Measurements from ENCODE around the gene CSHL1. TPM values are rescaled to one million over a fixed set of nuclear protein-coding genes. Genes with fewer than 3 reads are reported as not detected.
A peak's percentile ranks its signal among the peaks of the same experiment; 100 is the strongest.
"Not testable (repeated sequence)": the region's sequence is repeated elsewhere in the genome, so short reads cannot be mapped to it uniquely, and the experiment has no call there.

Gene CSHL1
- total RNA-seq, 4 donors from 2014 or later, result not detected

DNA sequence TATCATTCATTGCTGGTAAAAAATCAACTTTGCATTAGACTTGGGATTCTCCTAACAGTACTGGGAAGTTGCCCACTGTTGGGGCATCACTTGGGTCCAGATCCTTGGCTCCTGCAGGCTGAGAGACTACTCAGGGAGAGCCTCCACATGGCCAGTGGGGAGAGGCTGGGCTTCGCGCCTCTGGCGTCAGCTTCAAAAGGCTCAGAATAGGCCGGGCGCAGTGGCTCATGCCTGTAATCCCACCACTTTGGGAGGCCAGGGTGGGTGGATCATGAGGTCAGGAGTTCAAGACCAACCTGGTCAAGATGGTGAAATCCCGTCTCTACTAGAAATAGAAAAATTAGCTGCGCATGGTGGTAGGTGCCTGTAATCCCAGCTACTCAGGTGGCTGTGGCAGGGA, 3.4 kb upstream of the CSHL1 start:
- Histone ChIP-seq H3K36me3 (no peaks in the 10 kb centered on the region), H3K9me3 (no peaks in the 10 kb centered on the region), H3K4me1 (no peaks in the 10 kb centered on the region), H3K27me3 (no peaks in the 10 kb centered on the region), H3K4me3 (no peak overlapping the region), H3K27ac (no peak overlapping the region)
- no peak for DNase-seq
- TF ChIP-seq, protein P1, sequence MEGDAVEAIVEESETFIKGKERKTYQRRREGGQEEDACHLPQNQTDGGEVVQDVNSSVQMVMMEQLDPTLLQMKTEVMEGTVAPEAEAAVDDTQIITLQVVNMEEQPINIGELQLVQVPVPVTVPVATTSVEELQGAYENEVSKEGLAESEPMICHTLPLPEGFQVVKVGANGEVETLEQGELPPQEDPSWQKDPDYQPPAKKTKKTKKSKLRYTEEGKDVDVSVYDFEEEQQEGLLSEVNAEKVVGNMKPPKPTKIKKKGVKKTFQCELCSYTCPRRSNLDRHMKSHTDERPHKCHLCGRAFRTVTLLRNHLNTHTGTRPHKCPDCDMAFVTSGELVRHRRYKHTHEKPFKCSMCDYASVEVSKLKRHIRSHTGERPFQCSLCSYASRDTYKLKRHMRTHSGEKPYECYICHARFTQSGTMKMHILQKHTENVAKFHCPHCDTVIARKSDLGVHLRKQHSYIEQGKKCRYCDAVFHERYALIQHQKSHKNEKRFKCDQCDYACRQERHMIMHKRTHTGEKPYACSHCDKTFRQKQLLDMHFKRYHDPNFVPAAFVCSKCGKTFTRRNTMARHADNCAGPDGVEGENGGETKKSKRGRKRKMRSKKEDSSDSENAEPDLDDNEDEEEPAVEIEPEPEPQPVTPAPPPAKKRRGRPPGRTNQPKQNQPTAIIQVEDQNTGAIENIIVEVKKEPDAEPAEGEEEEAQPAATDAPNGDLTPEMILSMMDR (IDR thresholded peaks at IDR 0.05), result no peak
- TF ChIP-seq POLR2A (IDR thresholded peaks at IDR 0.05), result no peak

DNA sequence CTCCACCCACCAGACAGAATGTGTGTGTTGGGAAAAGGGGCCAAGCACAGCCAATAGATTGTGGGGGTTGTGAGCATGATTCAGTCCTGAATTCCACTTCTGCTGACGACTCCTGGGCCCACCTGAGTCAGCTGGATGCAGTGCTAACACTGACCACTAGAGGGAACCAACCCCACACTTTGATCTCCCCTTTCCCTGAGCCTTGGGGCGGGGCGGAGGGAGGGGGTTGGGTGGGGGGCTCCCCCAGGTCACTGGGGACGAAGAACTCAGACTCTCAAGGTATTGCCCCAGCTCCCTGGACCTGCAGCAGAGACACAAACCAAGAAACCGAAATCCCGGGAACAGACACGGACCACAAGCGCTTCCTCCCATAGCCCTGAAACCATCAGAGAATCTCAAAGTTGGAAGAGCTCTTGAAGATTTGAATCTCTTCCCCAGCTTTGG, 621 bp upstream of the CSHL1 start:
- no peaks in the 10 kb centered on the region for H3K9me3 ChIP-seq
- TF ChIP-seq, protein P1 (IDR thresholded peaks at IDR 0.05), result peak; percentile 52 to 91 (median 56)
- TF ChIP-seq POLR2A (IDR thresholded peaks at IDR 0.05), result no peak
- no peak overlapping the region for H3K27ac ChIP-seq
- peak in 2 of 3 donors; percentile 56 to 77 for DNase-seq
- H3K36me3 ChIP-seq, result no peaks in the 10 kb centered on the region
- no peaks in the 10 kb centered on the region for H3K4me1 ChIP-seq
- H3K4me3 ChIP-seq, result no peak overlapping the region
- H3K27me3 ChIP-seq, result no peaks in the 10 kb centered on the region

DNA sequence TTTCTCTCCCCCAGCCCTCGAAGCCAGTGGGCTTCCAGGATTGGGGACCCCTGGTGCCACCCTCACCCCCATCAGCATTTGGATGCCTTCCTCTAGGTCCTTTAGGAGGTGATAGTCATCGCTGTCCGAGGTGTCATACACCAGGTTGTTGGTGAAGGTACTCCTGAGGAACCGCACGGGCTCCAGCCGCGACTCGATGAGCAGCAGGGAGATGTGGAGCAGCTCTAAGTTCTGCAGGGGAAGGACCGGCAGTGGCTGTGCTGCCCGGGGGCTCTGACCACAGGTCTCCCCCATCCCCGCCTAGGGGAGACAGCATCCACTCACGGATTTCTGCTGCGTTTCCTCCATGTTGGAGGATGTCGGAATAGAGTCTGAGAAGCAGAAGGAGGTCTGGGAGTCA, 962 bp downstream of the CSHL1 start:
- H3K4me3 ChIP-seq, result no peak overlapping the region

DNA sequence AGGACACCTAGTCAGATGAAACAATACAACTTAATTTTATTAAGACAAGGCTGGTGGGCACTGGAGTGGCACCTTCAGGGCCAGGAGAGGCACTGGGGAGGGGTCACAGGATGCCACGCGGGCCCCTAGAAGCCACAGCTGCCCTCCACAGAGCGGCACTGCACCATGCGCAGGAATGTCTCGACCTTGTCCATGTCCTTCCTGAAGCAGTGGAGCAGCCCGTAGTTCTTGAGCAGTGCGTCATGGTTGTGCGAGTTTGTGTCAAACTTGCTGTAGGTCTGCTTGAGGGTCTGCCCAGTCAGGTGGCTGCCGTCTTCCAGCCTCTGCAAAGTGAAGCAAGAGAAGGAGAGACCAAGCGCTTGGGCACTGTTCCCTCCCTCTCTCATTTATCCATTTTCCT, 1.5 kb downstream of the CSHL1 start:
- not testable (repeated sequence) for DNase-seq, H3K4me3 ChIP-seq, H3K9me3 ChIP-seq, H3K27me3 ChIP-seq, H3K4me1 ChIP-seq, H3K27ac ChIP-seq, H3K36me3 ChIP-seq

More for the DNA sequence above, 962 bp downstream of the CSHL1 start:
- no peak for DNase-seq
- Histone ChIP-seq H3K9me3 (no peaks in the 10 kb centered on the region), H3K36me3 (no peaks in the 10 kb centered on the region), H3K27me3 (no peaks in the 10 kb centered on the region), H3K27ac (no peak overlapping the region), H3K4me1 (no peaks in the 10 kb centered on the region)
- TF ChIP-seq, protein P1 (IDR thresholded peaks at IDR 0.05), result no peak
- no peak for TF ChIP-seq POLR2A (IDR thresholded peaks at IDR 0.05)

DNA sequence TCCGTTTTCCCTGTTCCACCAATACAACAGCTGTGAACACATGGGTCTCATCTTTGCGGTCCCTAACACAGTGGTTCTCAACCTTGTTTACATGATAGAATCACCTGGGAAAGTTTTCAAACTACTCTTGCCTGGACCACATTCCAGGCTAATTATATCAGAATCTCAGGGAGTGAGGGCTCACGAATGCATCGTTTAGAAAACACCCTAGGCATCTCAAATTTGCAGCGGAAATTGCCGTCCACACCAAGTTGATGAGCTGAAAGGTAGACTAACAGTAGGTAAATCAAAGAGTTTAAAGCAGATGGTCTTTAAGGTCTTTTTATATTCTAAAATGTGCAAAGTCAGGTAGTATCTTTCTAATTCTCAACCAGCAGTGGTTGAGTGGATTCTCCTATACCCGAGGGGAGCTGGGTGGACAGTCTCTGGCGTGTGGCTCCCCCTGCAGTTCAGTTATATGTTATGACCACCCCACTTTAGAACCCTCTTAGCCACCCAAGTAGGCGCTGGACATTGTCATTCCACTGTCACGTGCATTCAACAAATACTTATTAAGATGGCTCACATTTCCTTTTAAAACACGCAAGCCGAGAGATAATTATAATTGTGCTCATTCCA, 3.8 kb downstream of the CSHL1 start:
- not testable (repeated sequence) for H3K4me3 ChIP-seq, DNase-seq

DNA sequence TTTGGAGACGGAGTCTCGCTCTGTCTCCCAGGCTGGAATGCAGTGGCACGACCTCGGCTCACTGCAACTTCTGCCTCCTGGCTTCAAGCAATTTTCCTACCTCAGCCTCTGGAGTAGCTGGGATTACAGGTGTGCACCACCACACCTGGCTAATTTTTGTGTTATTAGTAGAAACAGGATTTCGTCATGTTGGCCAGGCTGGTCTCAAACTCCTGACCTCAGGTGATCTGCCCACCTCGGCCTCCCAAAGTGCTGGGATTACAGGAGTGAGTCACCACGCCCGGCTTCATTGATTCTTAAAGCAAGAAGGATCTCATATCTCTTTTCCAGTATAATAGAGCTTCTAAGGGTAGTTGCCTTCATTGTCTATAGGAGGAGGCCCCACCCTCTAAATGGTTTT, 6.3 kb downstream of the CSHL1 start:
- DNase-seq, H3K27ac ChIP-seq: not testable (repeated sequence)

More for the DNA sequence above, 3.8 kb downstream of the CSHL1 start:
- H3K4me1 ChIP-seq, H3K27ac ChIP-seq, H3K9me3 ChIP-seq, H3K27me3 ChIP-seq, H3K36me3 ChIP-seq: not testable (repeated sequence)

DNA sequence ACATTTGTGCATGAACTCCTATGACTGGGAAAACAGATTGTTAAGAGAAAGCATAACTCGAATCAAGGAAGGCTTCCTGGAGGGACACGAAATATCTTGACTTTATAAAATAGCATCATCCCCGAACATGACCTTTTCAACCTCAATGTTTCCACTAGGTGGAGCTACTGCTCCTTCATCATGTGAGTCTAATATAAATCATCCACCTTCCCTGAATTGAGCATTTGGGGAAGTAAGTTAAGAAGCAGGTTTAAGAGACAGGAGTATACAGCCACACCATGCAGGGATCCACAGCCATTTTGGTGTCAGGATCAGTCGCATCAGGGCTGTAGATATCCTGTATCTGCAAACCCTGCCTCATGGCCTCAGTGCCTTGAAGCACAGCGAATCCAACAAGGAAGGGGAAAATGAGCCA, 7.3 kb downstream of the CSHL1 start:
- not testable (repeated sequence) for H3K4me3 ChIP-seq, H3K36me3 ChIP-seq, H3K4me1 ChIP-seq, H3K9me3 ChIP-seq, H3K27me3 ChIP-seq, H3K27ac ChIP-seq
- peak in 1 of 3 donors; percentile 39 for DNase-seq
- TF ChIP-seq, protein P1 (IDR thresholded peaks at IDR 0.05), result peak; percentile 21 to 46 (median 35)

More for the DNA sequence above, 6.3 kb downstream of the CSHL1 start:
- not testable (repeated sequence) for H3K4me3 ChIP-seq, H3K36me3 ChIP-seq, H3K27me3 ChIP-seq, H3K9me3 ChIP-seq, H3K4me1 ChIP-seq

DNA sequence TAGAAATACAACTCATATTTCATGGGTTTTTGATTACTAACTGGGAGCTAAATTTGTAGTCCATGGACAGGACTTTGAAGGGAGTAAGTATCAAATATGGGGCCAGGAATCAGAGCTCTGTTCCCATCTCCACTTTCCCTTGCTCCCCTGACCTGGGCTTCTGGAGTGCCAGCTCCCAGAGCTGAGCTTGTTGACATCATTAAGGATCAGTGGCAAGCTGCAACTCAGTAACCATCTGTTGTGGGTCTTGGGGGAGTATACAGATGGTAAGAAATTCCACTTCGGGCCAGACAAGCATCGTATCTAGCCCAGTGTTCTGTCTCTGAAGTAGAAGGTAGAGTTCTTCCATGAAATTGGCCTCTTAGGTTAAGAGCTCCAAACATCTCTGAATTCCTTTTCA, 9.1 kb downstream of the CSHL1 start:
- H3K9me3 ChIP-seq, H3K4me3 ChIP-seq, H3K27ac ChIP-seq, DNase-seq, H3K27me3 ChIP-seq, H3K4me1 ChIP-seq, H3K36me3 ChIP-seq: not testable (repeated sequence)

DNA sequence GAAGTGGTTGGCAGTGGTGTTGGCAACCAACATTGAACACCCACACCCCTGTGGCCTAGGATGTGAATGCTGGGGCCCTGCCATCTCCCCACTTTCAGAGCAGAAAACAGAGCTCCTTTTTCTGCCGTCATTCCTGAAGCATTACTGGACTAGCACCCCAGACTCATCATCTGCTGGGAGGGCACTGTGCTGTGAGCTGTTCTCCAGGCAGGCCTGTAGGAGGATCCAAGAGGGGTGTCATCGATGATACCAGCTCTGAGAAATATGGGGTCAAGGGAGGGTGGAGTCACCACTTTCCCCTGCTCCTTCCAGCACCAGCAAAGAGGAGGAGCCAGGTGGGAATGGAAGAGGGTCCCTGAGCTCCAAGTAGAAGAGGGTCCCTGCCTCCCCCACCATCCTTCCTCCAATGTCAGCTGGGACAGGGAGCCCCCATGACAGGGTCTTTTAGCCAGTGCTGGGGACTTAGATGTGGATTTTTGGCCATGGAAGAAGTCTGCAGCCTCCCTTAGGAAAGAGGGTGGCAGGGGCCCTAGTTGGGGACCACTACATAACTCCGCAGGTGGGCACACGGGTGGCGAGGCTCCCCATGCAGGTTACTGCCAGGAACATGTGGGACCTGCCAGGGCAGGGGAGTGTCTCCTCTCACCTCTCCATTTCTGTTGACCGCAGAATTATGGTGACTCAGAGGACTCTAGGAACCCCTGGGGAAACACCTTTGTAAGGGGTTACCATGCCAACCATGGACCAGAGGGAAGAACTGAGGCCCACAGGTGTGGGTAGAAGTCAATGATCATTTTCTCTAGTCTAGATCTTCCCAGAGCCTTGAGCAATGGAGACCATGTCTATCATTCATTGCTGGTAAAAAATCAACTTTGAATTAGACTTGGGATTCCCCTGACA, 11.9 kb downstream of the CSHL1 start:
- not testable (repeated sequence) for H3K9me3 ChIP-seq, H3K27ac ChIP-seq, H3K4me3 ChIP-seq, H3K36me3 ChIP-seq, DNase-seq, H3K27me3 ChIP-seq, H3K4me1 ChIP-seq

DNA sequence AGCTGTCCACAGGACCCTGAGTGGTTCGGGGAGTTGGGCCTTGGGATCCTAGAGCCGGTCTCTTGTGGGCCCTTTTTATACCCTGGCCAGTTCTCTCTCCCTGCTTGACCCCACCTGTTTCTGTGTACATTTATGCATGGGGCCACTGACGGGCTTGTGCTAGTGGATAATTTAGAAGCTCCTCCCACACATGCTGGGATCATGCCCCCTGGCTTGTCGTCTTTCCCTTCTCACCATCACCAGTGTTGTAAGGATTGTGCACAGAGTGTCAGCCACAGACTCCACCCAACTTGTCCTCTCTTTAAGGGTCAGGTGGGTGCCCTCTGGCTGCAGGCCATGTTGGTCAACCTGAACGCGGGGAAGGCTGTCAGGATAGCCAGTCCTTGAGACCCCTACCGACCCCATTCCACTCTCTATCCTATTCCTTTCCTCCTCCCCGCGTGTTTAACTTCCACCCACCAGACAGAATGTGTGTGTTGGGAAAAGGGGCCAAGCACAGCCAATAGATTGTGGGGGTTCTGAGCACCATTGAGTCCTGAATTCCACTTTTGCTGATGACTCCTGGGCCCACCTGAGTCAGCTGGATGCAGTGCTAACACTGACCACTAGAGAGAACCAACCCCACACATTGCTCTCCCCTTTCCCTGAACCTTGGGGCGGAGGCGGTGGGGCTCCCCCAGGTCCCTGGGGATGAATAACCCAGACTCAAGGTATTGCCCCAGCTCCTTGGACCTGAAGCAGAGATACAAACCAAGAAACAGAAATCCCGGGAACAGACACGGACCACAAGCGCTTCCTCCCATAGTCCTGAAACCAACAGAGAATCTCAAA, 14.3 kb downstream of the CSHL1 start, which contains the start of gene CSH1:
CSH1 (minus strand) TSS at position 51 of the 831 bp plus-strand sequence. CDS start 63 bp downstream, outside the sequence.
- not testable (repeated sequence) for DNase-seq

More for the DNA sequence above, 14.3 kb downstream of the CSHL1 start, which contains the start of gene CSH1:
- not testable (repeated sequence) for H3K27me3 ChIP-seq, H3K4me3 ChIP-seq, H3K27ac ChIP-seq, H3K36me3 ChIP-seq, H3K9me3 ChIP-seq, H3K4me1 ChIP-seq
